ENCODE results near the gene NEK2.
"Not testable (repeated sequence)": the region's sequence is repeated elsewhere in the genome, so short reads cannot be mapped to it uniquely, and the experiment has no call there.

NEK2 gene

DNA sequence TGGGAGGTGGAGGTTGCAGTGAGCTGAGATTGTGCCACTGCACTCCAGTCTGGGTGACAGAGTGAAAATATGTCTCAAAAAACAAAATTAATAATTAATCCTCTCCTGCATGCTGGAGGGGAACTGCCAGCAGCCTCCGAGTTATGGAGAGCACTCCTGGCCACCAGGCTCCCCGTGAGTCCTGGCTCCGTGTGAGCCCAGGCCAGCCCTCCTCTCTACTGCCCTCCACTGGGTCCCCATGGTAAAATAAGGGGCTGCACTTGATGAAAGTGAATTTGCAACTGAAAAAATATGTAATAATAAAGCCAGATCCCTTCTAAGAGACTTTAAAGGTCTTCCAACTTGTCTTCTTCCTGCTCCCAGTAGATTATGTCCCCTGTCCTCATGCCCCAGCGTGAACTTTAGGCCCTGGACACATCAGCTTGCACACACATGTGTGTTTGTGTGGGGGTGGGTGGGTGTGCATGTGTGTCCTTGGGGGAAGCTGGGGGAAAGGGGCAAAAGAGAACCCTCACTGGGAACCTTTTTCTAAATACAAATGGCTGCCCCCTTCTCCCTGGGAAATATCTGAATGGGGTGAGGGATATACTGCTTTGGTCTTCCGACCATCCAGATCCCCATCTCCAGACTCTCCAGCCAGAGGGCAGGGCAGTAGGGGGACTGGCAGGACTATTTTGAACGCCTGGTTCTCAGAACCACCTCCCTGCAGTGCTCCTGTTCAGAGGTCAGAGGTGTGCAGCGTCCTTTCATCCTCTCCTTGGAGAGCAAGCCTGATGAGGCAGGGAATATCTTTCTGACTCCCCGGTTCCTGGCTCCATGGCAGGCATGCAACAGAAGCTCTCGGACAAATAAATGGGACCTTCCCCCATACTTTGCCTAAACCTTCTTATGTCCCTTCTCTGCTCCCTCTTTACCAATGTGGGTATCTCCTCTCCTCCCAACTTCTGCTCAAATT is 26.2 kb downstream of the NEK2 start:
- no peak for DNase-seq

DNA sequence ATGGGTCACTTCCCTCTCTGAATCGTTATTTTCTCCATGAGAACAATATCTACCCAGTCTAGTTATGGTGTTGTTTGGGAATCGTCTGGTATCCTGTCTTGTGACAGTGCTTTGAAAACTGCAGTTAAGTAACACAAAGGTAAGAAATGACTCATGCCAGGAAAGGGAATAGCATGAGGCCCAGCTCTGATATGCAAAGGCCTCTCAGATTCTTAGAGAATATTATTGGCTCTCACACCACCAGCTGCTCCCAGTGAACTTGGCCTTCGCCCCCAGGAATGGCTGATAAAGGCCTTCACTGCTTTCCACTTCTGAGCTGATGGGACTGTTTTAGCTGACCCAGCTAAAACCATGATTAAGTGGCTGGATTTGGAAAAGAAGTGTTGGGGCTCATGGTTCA is 27.1 kb downstream of the NEK2 start:
- DNase-seq: no peak

DNA sequence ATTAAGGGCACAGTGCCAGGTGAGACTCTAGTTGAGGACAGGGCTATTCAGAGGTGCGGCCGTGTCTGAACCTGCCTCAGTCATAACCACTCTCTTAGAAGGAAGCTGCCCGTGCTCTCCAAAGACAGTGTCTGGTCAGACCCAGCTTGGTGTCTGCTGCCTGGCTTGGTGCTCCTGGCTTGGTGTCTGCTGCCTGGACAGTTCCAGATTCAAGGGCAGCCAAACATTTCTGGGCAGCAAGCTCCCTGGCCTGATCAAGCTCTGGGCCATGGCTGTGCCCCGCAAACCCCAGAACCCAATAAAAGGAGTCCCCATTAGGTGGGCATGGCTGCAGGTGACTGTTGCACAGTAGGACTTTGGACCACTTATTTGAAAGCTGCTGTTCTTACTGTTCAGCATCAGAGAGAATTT is 27.7 kb downstream of the NEK2 start:
- DNase-seq: no peak

DNA sequence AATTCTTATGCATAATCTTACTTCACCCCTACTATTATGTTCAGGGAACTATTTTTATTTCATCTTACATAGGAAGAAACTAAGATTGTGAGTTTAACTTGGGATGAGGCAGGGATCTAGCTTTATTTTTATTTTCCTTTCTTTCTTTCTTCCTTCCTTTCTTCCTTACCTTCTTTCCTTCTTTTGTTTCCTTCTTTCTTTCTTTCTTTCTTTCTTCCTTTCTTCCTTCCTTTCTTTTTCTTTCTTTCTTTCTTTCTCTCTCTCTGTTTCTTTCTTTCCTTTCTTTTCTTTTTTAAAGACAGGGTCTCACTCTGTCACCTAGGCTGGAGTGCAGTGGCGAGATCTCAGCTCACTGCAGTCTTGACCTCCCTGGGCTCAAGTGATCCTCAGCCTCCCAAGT is 28.9 kb downstream of the NEK2 start:
- no peak for DNase-seq

DNA sequence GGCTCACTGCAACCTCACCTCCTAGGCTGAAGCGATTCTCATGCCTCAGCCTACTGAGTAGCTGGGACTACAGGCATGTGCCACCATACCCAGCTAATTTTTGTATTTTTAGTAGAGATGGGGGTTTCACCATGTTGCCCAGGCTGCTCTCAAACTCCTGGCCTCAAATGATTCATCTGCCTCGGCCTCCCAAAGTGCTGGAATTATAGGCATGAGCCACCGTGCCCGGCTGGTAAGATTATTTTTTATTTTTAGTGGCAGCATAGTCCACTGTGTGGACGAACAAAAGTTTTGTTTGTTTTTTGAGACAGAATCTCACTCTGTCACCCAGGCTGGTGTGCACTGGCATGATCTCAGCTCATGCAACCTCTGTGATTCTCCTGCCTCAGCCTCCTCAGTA is 29.8 kb downstream of the NEK2 start:
- DNase-seq: not testable (repeated sequence)

DNA sequence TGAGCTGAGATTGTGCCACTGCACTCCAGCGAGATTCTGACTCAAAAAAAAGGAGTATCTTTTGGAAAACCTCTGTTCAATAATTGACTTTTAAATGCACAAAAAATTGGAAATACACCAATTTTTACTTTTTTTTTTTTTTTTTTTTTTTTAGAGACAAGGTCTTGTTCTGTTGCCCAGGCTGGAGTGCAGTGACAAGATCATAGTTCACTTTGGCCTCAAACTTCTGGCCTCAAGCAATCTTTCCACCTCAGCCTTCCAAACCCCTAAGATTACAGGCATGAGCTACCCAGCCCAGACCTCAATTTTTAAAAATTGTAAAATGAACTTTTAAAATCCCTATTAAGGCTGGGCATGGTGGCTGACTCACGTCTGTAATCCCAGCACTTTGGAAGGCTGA is 30.8 kb downstream of the NEK2 start:
- no peak for DNase-seq

DNA sequence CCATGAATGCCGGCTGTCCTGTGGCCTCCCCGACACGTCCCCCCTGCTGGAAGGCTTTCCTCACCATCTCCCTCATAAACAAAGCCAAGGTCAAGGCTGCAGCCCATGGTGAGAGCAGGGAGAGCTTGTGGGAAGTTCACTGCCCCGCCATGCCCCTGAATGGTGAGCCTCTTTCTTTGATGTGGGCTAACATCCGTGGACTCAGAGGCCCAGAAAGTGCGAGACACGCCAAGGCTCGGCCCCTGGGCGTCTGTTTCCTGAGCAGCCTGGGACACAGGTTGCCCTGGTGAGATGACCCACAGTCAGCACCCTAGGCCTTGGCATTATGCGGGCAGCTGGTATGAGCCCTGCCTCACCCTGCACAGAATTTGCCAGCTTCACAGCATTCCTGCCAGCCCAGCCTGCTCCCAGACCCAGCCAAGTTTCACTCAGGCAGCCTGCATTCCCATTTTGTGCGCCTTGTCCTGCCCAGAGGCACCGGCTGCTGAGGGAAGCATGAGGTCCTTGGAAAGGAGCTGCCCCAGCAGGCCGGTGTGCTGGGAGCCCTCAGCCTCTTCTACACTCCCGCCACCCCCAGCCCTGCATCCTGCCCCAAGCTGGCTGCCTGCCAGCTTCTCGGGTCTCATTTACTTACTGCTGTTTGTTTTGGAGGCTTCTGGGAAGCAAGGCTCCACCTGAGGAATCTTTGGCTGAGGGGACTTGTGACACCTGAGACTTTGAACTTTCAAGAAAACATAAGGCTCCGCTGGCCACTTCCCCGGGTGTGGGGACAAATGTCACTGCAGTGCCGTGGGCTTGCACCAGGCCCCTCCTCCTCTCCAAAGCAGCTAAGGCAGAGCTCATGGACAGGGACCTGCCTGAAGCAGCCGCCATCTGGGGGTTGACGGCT is 31.9 kb downstream of the NEK2 start:
- DNase-seq: no peak

DNA sequence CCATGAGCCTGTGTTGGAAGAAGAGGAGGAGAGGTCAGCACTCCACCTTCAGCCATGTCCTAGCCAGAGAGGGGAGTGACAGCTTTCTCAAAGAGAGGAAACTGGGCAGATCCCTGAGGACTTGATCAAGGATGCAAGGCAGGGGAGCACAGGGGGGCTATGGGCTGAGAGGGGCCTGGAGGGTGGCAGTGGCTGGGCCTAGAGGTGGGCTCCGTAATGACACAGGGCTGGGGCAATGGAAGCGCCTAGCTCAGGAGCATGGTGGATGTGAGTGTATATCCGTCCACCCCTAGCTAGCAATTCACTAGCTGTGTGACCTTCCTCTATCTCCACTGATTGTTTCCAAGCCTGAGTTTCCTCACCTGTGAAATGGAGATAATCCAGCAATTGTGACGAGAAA is 32.6 kb downstream of the NEK2 start:
- no peak for DNase-seq

DNA sequence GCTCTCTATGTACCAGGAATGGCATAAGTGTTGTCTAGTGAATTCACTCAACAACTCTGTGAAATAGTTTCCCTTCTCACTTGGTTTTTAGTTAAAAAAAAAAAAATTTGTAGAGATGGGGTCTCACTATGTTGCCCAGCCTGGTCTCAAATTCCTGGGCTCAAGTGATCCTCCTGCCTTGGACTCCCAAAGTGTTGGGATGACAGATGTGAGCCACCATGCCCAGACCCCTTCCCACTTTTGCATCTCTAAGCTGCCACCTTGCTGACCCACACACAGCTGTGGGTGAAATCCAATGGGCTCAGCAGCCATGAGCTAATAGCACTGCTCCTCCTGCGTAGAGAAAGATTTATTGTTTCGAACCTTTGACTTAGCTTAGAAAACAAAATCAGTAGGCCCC is 33.5 kb downstream of the NEK2 start:
- DNase-seq: no peak

DNA sequence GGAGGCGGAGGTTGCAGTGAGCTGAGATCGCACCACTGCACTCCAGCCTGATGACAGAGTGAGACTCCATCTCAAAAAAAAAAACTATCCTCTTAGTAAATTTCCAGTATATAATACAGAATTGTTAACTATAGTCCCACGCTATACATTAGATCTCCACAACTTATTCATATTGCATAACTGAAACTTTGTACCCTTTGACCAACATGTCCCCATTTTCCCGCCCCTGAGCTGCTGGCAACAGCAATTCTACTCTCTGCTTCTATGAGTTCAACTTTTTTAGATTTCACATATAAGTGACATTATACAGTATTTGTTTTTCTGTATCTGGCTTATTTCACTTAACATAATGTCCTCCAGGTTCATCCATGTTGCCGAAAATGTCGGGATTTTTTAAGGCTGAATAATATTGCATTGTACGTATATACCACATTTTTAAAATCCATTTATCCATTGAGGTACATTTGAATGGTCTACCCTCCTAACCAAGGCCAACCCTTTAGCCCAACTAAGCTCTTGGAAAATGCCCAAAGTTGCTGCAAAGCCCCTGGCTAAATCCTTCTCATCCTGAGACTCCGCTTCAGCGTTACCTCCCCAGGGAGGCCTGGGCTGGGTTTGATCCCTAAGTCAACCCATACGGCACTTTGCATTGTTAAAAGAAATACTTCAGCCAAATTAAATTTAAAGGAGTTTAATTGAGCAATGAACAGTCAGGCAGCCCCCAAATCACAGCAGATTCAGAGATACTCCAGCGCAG is 34.2 kb downstream of the NEK2 start:
- DNase-seq: no peak

DNA sequence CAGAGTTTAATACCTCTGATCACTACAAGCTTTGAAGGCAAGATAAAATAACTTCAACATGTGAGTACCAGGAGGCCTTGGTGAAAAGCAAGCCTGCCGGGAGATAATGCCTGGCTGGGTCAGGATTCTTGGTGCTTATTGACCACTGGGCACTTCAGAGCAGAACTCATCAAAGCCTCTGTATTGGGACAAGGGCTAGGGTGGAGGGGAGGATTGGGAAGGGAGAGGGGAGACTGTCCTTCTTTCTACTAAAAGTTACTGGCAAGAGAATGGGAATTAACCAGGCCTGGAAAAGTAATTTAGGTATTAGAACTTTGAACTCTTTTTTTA is 35.2 kb downstream of the NEK2 start:
- DNase-seq: no peak

DNA sequence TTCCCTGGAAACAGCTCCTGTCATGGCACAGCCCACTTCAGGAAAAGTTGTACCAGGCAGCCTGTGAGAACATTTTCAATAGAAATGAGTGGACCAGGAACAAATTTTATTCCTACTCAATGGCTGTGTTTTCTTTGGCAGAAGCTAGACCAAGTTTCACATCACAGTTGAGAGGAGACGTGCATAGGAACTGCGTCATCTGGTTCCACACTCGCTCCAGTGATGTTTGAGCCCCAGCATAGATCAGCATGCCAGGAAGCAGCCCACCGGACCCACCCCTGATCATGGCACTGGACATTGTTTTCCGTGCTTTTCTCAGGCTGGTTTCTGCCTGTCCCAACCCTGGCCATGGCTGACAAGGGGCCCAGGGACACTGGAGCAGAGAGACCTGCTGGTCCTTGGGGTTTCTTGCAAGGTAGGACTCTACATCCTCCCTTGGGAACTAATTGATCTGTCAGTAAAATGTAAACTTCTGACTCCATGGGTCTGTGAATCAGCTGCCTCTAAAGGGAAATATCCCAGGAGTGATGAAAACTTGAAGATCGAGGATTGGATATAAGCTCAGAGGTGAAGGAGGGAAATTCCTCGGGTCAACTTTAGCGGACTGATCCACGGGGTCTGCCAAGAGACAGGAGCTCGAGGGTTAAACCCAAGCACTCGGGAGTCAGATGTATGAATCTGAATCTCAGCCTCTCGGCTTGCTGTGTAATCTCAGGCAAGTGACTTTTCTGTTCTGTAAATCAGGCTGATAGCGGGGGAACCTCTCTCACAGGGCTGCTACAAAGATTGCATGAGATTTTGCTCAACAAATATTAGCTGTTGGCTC is 35.7 kb downstream of the NEK2 start:
- DNase-seq: no peak

DNA sequence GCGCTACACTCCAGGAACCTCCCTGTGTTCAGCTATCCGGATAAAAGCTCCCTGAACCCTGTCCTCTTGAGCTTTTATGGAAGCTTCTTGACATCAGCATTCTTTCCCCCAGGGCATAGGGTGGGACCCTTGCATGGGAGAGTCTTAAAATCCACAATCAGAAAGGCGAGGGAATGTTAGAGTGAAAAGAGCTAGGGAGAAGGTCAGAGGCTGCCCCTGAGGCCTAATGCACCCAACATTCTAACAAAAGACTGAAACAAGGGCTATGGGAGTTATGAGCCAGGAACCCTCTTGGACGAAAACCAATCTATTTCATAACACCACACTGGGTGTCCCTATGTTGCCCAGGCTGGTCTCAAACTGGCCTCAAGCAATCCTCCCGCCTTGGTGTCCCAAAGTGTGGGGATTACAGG is 36.7 kb downstream of the NEK2 start:
- DNase-seq: no peak

DNA sequence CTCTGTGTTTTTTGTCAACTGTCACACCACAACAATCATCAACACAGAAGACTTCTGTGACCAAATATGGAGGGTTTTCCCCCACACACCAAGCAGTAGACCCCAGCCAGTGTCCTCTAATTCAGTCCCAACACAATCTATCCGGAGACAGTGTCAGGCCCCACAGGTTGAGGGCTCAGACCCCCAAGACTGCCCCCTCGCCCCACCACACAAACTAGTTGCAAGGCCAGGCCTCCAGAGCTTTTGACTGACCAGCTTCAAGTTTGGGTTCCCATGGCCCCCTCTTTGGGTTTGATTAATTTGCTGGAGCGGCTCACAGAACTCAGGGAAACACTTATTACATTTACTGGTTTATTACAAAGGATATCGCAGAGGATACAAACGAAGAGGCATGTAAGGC is 37.2 kb downstream of the NEK2 start:
- DNase-seq: no peak

DNA sequence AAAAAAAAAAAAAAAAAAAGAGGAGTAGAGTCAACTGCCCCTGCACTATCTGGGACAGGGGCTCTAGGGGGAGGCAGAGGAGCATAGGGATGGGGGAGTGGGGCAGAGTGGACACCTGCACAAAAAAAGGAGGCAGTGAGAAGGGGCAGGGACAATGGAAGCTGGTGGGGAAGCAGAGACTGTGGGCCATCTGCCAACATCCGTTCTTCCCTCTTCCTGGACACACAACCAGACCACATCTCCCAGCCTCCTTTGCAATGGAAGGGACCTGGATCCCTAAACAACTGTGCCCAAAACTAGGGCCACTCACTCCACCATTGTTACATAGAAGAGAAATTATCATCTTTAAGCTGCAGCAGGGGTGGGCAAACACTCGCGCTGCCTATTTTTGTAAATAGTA is 38.4 kb downstream of the NEK2 start:
- no peak for DNase-seq

DNA sequence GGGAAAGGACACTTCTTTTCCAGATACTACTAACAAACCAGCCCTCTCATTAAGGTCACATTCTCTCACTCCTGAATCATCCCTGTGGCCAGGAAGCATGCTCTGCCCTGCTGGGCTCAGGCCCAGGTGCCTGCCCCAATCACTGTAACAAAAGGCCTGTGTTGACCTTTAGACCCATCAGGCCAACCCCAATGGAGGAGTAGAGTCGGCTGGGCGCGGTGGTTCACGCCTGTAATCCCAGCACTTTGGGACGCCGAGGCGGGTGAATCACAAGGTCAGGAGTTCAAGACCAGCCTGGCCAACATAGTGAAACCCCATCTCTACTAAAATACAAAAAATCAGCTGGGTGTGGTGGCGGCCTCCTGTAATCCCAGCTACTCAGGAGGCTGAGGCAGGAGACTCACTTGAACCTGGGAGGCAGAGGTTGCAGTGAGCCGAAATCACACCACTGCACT is 38.8 kb downstream of the NEK2 start:
- not testable (repeated sequence) for DNase-seq

DNA sequence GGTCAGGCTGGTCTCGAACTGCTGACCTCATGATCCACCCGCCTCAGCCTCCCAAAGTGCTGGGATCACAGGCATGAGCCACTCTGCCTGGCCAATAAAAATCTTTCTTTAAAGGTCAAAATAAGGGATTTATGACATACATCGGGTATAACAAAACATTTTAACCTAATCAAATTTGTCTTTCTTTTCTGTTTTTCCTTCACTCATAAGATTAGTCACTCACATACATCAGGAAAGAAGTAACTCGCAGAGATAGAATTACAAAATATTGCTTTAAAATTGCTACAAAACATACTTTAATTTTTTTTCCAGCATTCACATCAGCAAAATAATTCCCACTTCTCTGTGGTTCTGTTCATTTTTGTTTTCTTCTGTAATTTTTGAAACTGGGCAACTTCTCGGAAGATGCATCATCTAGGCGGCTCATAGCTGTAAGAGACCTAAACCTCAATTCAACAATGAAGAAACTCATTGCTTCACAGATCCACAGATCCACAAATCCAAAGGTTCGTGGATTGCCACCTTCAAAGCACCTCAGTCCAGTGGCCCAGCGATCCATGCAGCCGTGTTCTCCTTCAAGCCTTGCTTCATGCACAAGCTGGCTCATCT is 39.7 kb downstream of the NEK2 start:
- no peak for DNase-seq

DNA sequence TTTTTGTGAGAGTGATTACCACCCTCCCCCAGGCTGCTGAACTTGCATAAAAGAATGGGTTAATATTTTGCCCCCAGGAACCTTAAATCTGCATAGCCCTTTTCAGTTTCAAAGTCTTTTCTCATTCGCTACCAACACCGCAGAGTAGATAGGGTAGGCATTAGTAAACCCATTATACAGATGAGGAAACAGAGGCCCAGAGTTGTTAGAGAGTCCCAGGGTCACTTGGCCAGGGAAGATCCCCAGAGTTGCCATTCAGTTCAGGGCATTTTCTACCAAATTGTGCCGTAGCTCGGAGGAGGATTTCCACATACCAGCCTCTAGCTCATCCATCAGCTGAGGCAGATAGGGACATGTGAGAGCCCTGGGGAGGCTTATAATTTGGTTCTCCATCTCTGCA is 40.5 kb downstream of the NEK2 start:
- no peak for DNase-seq

DNA sequence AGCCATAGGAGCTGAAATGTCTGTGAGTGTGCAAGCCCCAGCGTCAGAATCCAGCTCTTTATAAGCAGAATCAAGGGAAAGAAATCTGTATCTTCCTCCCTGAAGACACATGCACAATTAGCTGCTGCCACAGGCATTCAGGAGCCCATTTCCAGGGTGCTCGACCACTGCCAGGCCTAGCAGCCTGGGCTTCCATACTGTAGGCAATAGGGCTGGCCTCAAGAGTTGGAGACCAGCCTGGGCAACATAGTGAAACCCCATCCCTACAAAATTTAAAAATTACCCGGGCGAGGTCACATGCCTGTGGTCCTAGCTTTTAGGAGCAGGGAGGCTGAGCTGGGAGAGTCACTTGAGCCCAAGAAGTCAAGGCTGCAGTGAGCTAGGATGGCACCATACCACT is 41.0 kb downstream of the NEK2 start:
- DNase-seq: no peak

DNA sequence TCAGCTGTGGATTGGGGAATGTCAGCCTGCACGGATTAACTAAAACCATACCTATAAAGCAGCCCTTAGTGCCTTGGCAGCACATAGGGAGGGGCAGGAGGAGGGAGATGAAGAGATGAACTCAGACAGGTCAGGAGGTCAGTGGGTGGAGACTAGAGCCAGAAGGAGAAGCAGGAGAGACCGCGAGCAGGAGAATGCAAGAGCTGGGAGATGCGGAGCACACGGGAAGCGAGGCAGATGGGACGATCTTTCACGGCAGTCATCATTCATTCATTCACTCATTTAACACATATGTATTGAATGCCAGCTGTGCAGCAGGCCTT is 41.9 kb downstream of the NEK2 start:
- DNase-seq: no peak

DNA sequence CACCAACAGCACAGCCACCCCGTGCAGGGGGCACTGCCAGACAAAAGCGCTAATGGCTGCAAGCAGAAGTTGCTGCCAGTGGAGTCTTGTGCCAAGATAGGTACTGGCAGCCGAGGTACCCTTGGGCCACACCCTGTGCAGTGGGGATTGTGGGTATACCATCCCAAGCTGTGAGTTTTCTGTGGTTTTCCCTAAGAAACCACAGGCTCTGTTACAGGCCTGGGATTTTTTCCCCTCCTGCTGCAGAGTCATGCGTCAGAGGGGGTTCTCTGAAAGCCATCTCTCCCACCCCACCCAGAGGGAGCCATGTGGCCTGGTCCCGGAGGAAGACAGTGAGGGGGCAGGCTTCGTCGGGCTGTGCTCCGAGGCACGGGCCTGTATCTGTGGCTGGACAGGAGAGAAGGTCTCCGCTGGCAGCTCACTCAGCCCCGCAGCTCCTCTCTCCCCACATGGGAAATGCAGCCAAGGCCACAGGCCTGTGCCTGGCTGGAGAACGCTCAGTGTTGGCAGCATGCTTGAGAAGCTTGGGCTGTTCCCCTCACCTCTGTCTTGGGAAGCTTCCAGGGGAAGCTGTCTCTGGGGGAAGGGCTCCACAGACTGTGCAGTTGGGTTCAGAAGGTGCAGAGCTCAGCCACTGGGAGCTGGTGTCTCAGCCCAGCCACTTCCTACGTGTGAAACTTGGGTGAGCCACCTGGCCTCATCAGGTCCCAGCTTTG is 42.5 kb downstream of the NEK2 start:
- no peak for DNase-seq

Measured in activated CD4-positive, CD25-positive, alpha-beta regulatory T cell treated with anti-CD3 and anti-CD28 coated beads, Interleukin-2, amount 50 U/mL, for 72 hours (primary cell).